HG02852 (cell line): Measurements from ENCODE around the gene ZNF584.
A peak's percentile ranks its signal among the peaks of the same experiment; 100 is the strongest.
"Not testable (repeated sequence)": the region's sequence is repeated elsewhere in the genome, so short reads cannot be mapped to it uniquely, and the experiment has no call there.

Experiments
- ATAC-seq: cut with Tn5 transposase; IDR thresholded peaks from one replicate; pipeline ENCODE4 v1.9.1; 2021; ENCODE audit warnings: mild to moderate bottlenecking, moderate library complexity; ENCODE audit not compliant: unreplicated experiment

Gene ZNF584

DNA sequence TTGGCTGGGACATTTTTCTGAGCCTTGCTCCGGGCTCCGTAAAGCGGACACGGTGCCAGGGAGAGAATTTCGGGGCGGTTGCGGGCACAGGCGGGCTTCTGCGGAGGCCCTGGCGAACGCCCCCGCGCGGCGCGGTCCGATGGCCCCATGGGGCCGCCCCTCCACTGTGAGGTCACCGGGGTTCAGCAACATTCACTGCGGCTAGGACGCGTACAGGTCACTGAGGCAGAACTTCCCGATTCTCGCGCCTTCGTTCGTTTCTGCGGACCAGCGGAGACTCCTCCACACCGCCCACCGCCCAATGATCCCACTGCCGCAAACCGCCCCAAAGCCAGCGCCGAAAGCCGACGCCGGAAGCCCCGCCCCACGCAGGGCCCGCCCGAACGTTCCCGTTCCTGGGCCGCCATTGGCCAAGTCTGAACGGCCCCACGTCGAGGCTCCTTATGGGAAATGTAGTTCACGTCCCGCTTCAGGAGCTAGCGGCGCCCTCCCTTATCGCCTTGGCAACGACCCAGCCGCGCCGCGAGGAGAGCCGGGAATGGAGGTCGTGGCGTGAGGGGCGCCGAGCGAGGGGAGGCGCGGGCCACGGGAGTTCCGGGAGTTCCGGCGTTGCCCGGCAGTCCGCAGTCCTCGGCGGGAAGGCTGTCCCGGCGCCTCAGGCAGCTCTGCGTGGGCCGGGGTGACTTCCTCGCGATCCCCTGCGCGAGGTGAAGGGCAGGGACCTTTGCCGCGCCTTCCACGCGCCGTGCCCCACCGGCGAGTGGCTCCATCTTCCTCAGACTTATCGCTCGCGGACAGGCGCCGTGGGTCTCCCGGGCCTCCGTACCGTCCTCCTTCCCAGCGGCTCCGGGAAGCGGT lies at the start of gene ZNF584:
Gene ZNF584, plus strand, starts transcription at position 498 of the 858 bp plus-strand sequence. CDS start 499 bp downstream, outside the sequence.
- ATAC-seq: peak; percentile 96

DNA sequence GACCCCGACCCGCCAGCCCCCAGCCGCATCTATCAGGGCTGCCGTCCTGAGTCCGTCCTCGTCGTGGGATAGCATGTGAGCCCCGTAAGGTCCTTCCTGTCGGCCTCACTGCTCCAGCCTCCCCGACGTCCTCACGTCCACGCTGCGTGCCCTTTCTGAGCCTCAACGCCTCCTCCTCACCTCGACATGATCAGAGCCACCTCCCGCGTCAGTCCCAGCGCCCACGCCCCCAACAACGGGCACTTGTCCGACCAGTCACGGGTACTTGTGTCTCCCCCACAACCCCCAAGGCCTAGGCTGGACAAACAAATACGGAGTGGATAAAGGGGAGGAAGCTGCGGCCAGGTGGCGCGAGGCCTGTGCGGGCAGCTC lies 46.6 kb upstream of the ZNF584 start:
- peak; percentile 14 for ATAC-seq

DNA sequence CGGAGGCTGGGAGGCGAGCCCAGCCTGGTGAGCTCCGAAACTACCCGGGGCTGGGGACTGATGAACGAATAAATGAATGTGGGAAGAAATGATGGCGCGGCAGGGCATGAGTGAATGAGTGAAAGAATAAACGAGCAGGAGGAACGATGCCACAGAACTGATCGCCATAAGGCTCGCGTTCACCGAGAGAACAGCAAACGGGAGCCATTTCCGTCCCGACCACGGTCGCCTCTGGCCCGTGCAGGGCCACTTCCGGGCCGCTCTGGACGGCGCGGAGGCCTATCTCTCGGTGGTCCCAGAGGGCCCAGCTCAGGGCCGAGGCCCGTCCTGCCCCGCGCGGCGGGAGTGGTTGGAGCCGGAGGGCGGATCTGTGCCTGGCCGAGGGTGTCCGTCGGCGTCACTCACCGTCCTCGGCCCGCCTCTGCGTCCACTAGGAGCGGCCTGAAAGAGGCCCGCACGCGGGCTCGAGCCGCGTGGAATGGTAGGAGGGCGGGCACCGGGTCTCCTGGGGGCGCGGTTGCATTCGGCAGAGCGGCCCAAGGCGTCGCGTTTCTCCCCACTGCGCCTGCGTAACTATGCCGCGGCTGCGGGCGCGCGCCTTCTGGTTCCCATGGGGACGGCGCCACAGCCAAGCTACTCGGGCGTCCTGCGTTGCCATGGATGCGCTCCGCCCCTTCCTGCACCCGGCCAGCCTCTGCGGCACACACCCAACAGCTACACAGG lies 46.0 kb upstream of the ZNF584 start, which contains the start of gene ZNF497:
Gene ZNF497, minus strand, starts transcription at position 480 of the 723 bp plus-strand sequence. CDS start 5,116 bp downstream, outside the sequence.
- ATAC-seq: peak; percentile 83

GRCh38 chr19:58364146-58364545 lies 44.3 kb upstream of the ZNF584 start:
- no peak for ATAC-seq

DNA sequence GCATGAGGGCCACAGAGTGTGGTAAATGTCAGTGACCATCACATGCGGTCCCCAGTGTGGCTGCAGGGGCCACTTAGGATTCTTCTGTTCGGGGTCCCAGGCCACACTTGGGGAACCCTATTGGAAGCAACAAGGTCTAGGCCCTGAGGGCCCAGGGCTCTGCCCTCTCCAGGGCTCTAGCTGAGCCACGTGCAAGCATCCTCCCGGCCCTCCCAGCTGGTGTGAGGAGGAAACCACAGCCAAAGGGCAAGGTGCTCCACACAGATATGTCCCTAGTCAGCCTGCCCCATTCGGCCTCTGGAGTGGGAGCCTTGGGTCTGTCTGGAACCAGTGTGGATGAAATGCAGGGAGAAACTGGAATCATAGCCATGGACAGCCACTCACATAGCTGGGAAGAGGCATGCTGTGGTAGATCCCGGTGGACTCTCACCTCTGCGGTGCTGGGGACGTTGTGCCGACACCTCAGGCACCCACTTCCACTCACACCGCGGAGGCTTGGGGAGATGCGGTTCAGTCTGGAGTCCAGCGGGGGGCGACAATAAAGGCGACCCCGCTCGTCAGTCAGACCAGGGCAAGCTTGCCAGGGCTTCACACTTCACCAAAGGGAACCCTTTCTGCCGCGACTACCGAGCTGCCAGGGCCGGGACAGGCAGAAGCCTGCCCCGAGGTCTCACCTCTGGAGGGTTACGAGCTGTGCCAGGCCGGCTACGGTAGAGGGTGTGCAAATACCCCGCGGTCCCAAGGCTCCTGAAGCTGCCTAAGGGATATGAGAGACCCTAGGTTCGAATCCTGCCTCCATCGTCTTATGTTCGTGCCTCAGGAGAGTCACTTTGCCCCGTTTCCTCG lies 41.6 kb upstream of the ZNF584 start:
- no peak for ATAC-seq

DNA sequence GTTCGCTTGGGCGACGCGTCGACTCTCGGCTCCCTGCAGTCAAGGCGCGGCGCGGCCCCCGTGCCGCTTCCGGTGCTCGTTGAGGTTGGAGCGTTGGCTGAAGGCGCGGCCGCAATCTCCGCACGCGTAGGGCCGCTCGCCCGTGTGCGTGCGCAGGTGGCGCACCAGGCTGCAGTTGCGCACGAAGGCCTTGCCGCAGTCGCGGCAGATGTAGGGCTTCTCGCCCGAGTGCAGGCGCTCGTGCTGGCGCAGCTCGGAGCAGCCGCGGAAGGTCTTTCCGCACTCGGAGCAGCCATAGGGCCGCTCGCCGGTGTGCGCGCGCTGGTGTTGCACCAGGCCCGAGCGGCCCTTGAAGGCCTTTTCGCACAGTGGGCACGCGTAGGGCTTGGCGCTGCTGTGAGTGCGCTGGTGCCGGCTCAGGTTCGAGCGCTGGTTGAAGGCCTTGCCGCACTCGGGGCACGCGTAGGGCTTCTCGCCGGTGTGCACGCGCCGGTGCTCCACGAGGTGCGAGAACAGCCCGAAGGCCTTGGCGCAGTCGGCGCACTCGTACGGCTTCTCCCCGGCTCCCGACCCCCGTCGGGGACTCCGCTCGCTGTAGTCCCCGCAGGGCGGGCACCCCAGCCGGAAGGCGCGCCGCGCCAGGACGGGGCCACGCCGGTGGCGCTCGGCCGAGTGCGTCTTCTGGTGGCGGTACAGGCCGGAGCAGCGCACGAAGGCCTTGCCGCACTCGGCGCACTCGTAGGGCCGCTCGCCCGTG lies 40.6 kb upstream of the ZNF584 start:
- ATAC-seq: no peak

DNA sequence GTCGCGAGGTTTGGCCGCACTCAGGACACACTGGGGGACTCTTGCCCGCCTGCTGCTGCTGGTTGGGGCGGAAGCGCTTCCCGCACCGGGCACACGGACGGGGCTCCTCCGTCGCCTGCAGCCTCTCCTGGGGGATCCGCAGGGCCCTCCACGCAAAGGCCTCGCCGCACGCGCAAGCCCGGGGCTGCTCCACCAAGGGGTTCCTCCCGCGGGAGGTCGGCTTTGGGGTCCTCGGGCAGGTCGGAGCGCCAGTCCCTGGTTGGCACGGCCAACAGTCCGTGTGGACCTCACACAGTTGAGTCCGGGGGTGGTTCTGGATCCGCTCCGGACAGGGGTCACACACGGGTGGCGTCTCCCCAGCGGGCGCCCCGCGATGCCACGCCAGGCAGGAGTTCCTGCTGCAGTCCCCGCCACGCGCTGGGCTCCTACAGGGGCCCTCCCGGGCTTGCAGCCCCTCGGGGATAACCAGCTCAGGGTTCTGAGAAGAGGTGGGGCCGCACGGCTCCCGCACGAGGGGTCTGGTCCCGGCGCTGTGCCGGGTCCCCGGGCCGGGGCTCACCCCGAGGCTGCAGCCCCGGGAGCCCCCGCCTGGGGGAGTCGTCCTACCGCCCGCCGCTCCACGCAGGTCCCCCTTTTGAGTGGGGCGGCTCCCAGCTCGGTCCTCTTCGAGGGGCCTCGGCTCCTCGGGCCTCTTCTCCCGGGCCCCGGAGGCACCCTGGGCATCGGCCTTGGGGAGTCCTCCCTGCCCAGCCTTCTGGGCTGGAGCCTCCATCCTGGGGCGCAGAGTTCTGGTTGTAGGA lies 39.7 kb upstream of the ZNF584 start:
- ATAC-seq: no peak

DNA sequence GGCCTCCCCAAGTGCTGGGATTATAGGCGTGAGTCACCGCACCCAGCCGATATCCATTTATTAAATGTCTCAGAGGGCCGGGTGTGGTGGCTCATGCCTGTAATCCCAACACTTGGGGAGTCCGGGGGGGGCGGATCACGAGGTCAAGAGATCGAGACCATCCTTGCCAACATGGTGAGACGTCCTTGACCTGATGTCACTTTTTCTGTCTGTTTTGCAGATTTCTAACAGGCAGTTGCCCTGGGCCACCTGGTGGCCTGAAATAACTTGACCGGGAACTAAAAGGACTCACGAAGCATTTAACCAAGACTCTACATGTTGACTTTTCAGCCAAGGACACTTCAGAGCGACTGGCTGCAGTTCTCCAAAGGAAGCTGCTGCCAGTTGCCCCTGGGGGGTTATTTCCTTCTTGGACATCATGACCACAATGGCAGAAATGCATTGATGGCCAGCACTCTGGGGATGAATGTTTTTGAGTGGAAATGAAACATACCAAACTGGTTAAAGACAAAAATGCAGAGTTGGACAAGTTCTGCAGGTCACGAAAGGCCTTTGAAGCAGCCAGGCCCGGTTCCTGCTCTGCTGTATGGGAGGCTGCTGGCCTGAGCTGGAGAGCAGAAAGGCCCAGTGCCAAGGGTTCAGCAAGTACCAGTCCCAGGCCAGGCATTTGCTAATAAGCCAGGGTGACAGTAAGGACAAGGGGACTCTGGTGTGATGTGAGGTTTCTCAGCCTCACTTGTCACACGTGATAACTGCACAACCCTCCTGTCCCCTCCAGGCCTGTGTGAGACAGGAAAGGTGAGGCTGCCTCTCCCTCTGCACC lies 35.9 kb upstream of the ZNF584 start:
- no peak for ATAC-seq

- ATAC-seq: no peak
Observed at GRCh38 chr19:58374200-58374599, 34.2 kb upstream of the ZNF584 start.

DNA sequence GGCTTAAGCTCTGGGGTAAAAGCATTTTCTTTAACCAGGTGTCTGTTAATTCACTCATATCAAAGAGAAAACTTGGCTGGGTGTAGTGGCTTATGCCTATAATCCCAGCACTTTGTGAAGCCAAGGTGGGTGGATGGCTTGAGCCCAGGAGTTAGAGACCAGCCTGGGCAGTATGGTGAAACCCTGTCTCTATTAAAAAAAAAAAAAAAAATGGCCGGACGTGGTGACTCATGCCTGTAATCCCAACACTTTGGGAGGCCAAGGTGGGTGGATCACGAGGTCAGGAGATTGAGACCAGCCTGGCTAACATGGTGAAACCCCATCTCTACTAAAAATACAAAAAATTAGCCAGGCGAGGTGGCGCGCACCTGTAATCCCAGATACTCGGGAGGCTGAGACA lies 31.7 kb upstream of the ZNF584 start:
- ATAC-seq: not testable (repeated sequence)

GRCh38 chr19:58379246-58379645 lies 29.2 kb upstream of the ZNF584 start:
- no peak for ATAC-seq

GRCh38 chr19:58380037-58380661 lies 28.3 kb upstream of the ZNF584 start:
- ATAC-seq: no peak

DNA sequence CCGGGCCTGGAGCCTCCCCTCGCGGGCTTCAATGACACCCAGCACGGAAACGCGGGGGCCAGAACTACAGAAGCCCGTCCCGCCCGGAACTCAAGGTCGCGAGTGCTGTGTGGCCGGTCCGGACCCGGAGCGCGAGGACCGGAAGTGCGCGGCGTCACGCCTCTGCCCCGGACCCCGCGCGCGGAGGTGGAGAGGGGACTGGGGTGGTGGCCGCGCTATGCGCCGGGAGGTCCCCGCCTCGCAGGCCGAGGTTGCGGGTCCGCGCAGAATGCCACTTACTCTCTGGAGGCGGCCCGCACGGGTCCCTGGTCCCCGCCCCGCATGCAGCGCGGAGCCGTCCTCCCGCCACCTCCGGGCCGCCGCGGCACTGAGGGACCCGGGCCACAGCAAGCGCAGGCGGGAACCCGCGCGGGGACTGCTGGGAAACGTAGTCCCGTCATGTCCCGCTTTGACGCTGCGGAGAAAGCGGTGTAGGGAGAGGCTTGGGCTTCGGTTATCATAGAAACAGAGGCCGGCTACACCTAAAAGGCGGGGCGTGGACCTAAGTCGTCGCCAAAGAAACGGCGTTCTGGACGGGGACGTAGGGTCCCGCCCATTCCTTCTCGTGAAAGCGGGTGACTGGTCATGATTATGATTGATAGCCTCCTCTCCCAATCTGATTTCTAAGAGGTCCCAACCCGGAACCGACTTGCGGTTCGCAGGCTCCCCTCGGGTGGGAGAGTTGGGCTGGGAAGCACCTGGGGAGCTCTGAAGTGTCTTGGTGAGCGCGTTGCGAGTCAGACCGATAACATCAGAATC lies 27.6 kb upstream of the ZNF584 start, which contains the start of gene ZNF837:
Gene ZNF837, minus strand, starts transcription at position 369 of the 798 bp plus-strand sequence. CDS start 11,698 bp downstream, outside the sequence.
- peak; percentile 84 for ATAC-seq

GRCh38 chr19:58381460-58382212 lies 26.8 kb upstream of the ZNF584 start:
- ATAC-seq: no peak

DNA sequence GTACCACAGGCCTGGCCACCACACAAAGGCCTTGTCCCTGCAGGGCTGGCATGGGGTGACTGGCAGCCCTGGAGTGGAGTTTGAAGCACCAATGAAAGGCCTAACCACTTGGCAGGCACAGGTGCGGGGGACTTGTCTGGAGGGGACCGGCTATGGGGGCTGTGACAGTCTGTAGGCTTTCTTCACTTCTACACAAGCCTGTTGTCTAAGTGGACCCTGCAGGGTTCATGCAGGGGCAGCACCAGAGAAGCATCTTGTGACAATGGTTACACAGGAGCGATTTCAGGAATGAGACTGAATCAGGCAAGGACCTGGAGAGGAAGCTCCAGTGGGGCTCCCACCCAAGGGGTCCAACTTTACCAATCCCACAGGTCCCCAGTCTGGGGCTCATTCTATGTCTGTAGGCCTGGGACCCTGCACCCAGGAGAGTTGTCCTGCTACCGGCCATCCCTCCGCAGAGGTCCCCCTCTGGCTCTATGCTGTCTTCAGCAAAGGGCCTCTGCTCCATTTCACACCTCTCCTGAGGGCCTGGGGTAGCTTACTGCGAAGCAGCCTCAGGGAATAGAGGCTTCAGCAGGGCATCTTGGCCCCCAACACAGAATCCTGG lies 25.3 kb upstream of the ZNF584 start:
- no peak for ATAC-seq

DNA sequence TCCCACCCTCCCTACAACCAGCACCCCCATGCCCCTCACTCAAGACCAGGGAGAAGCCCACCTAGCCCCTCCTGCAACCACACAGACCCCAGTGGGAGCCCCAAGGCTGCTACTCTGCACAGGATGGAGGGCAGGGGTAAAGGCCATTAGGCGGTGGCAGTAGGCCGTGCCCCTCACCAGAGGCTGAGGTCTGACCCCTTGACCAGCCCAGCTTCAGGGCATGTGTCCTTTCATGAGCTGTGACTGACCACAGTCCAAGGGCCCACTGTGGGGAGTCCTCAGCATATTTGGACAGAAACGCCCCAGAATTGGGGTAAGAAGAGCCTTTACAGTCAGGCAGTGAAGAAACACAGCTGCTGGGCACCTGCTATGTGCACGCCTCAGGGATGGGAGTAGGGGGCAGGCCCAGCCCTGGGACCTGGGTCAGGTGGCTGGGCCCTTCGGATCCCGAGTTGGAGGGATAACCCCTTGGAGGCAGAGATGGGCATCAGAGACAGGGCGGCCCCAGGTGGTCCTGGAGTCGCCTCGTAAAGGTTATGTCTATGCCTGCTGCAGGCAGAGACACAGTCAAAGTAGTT lies 23.0 kb upstream of the ZNF584 start:
- ATAC-seq: no peak
